Naive B cell (primary cell): ENCODE data around the gene PACS2. TPM values are rescaled to one million over a fixed set of nuclear protein-coding genes. Genes with fewer than 3 reads are reported as not detected.
A peak's percentile ranks its signal among the peaks of the same experiment; 100 is the strongest.

Experiments
- ATAC-seq, 2 donors: fragments of 150-1000 bp; cut with Tn5 transposase; 2 replicates each; pipeline ENCODE4 v1.10.0; 2021; ENCODE audit warnings: low read depth in 2 of 2, mild to moderate bottlenecking in 2 of 2, moderate library complexity in 2 of 2
- DNase-seq: peaks from one replicate; pipeline ENCODE4 v3.0.0; 2022
- H3K27ac Mint-ChIP-seq, 6 donors: one replicate each; pipeline ENCODE4 v1.8.0; 2020 to 2022; ENCODE audit warnings: mild to moderate bottlenecking in 6 of 6, mixed read lengths in 6 of 6, moderate library complexity in 5 of 6, inconsistent platforms in 2 of 6
- H3K27me3 Mint-ChIP-seq, 3 donors: one replicate each; pipeline ENCODE4 v1.8.0; 2021 to 2022; ENCODE audit warnings: mixed read lengths in 3 of 3, mild to moderate bottlenecking in 1 of 3
- H3K36me3 Mint-ChIP-seq, 2 donors: one replicate each; pipeline ENCODE4 v1.8.0; 2020 to 2022; ENCODE audit warnings: mixed read lengths in 2 of 2, inconsistent platforms in 1 of 2, mild to moderate bottlenecking in 1 of 2
- H3K4me1 Mint-ChIP-seq, 3 donors: one replicate each; pipeline ENCODE4 v1.8.0; 2020 to 2022; ENCODE audit warnings: mixed read lengths in 3 of 3, inconsistent platforms in 1 of 3, mild to moderate bottlenecking in 1 of 3, moderate library complexity in 1 of 3
- H3K4me3 Mint-ChIP-seq, 8 donors: one replicate each; pipeline ENCODE4 v1.8.0; 2020 to 2022; ENCODE audit warnings: mild to moderate bottlenecking in 8 of 8, mixed read lengths in 8 of 8, moderate library complexity in 8 of 8, inconsistent platforms in 2 of 8
- H3K9me3 Mint-ChIP-seq, 7 donors: one replicate each; pipeline ENCODE4 v1.8.0; 2020 to 2022; ENCODE audit warnings: mixed read lengths in 7 of 7, mild to moderate bottlenecking in 5 of 7, inconsistent platforms in 2 of 7, moderate library complexity in 1 of 7
- polyA plus RNA-seq, 6 donors: library from polyadenylated mRNA; unstranded; fragments of 300-500 nt; fragmentation: Illumina TruSeq; gene quantifications; one replicate each; pipeline ENCODE4 v1.2.3, GENCODE V29; 2021; ENCODE audit warnings: low read depth in 6 of 6

The PACS2 gene
- polyA plus RNA-seq, 6 donors from 2014 or later, result 1.3 to 3.7 (median 1.5) TPM

DNA sequence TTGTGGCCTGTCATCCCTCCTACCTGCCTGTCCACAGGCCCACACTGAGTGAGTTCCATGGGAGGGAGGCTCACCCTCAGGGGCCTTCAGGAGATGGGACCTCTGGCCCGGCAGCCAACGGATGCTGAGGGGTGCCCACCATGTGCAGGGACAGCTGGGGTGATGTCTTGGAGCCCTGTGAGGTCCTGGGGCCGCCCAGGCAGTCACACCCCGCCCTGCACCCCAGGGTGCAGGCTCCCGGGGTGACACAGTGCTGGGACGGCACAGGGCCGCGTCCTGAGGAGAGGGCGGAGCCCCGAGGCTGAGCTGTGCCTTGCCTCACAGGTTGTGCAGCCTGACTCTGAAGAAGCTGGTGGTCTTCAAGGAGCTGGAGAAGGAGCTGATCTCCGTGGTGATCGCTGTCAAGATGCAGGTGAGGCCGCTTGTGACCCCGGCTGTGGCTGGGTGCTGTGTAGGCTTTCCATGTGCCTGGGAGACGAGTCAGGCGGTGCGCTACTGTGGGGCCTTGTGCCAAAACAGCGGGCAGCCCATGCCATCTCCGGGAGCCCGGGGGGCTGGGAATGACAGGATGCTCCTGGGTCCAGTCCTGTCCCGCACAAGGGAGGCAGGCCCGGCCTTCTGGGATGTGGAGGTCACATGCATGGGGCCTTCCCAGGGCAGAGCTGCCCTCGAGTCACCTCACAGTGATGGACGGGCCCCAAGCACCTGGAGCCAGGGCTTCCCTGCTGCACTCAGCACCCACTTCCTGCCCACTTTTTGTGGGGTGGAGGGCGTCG, 33.8 kb downstream of the PACS2 start:
- Mint-ChIP-seq H3K36me3 (no peaks in the 10 kb centered on the region), H3K9me3 (peaks cover 0 to 9% (median 3%) of the 10 kb centered on the region in 7 donors), H3K27me3 (no peaks in the 10 kb centered on the region), H3K4me3 (no peak overlapping the region), H3K4me1 (peaks cover 6 to 12% (median 8%) of the 10 kb centered on the region in 3 donors), H3K27ac (no peak overlapping the region)
- DNase-seq, result no peak
- ATAC-seq, result no peak

- Mint-ChIP-seq H3K4me1 (peaks cover 6 to 12% (median 9%) of the 10 kb centered on the region in 3 donors), H3K9me3 (peaks cover 0 to 9% (median 3%) of the 10 kb centered on the region in 7 donors), H3K27me3 (no peaks in the 10 kb centered on the region), H3K4me3 (no peak overlapping the region), H3K27ac (no peak overlapping the region), H3K36me3 (no peaks in the 10 kb centered on the region)
- ATAC-seq, result no peak
- DNase-seq, result no peak
These were observed 34.6 kb downstream of the PACS2 start for GRCh38 chr14:105348945-105349699.

- Mint-ChIP-seq H3K27me3 (no peaks in the 10 kb centered on the region), H3K36me3 (no peaks in the 10 kb centered on the region), H3K4me3 (no peak overlapping the region), H3K27ac (peak overlapping the region in 1 of 6 donors; percentile 30), H3K9me3 (peaks cover 0 to 4% (median 2%) of the 10 kb centered on the region in 7 donors), H3K4me1 (peaks cover 6 to 12% (median 9%) of the 10 kb centered on the region in 3 donors)
- DNase-seq, result no peak
- ATAC-seq, result no peak
These were observed 35.4 kb downstream of the PACS2 start for GRCh38 chr14:105349992-105350391.

- ATAC-seq (no peak), DNase-seq (no peak)
- Mint-ChIP-seq H3K27me3 (no peaks in the 10 kb centered on the region), H3K36me3 (no peaks in the 10 kb centered on the region), H3K4me3 (no peak overlapping the region), H3K27ac (peak overlapping the region in 1 of 6 donors; percentile 30), H3K9me3 (peaks cover 0 to 3% (median 1%) of the 10 kb centered on the region in 7 donors), H3K4me1 (peaks cover 6 to 12% (median 9%) of the 10 kb centered on the region in 3 donors)
These were observed 36.1 kb downstream of the PACS2 start for GRCh38 chr14:105350450-105351244.

DNA sequence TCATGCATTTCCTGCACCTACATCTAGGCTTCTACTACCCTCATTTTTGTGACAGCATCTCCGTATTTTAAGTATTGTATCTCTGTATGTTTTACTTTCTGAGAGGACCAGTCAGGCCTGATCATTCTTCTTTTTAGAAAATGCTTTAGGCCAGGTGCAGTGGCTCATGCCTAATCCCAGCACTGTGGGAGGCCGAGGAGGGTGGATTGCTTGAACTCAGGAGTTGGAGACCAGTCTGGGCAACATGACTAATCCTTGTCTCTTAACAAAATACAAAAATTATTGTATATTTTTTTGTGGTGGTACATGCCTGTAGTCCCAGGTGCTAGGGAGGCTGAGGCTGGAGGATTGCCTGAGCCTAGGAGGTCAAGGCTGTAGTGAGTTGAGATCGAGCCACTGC, 36.9 kb downstream of the PACS2 start:
- Mint-ChIP-seq H3K9me3 (no peaks in the 10 kb centered on the region), H3K4me1 (peaks cover 6 to 12% (median 9%) of the 10 kb centered on the region in 3 donors), H3K27me3 (no peaks in the 10 kb centered on the region), H3K27ac (peak overlapping the region in 1 of 6 donors; percentile 86), H3K36me3 (no peaks in the 10 kb centered on the region), H3K4me3 (no peak overlapping the region)
- DNase-seq, result no peak
- no peak for ATAC-seq

DNA sequence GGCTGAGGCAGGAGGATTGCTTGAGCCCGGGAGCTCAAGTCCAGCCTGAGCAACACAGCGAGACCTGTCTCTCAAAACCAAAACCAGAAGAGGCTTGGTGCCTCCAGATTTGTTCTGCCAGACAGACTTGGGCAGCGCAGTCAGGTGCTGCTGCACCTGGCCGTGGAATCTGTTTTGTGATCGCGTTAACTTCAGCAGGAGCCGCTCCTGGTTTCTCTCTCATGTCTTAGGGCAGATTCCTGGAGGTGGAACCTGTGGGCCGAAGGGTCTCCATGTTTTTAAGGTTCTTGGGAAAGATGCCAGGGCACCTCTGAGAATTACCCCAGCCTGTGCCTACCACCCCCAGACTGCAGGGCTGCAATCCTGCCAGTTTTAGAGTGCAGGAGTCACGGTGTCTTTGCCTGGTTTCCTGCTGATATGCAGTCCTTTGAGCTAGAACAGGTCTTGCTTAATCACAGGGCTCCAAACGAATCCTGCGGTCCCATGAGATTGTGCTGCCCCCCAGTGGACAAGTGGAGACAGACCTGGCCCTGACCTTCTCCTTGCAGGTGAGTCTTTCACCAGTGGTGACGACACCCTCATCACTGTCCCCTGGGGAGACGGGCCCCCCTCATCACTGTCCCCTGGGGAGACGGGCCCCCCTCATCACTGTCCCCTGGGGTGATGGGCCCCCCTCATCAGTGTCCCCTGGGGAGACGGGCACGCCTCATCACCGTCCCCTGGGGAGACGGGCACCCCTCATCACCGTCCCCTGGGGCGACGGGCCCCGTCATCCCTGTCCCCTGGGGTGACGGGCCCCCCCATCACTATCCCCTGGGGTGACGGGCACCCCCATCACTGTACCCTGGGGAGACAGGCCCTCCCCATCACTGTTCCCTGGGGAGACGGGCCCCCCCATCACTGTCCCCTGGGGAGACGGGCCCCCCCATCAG, 37.6 kb downstream of the PACS2 start:
- Mint-ChIP-seq H3K36me3 (no peaks in the 10 kb centered on the region), H3K4me1 (peaks cover 4 to 8% (median 6%) of the 10 kb centered on the region in 3 donors), H3K27ac (peak overlapping the region in 5 of 6 donors; percentile 76 to 97 (median 90)), H3K9me3 (no peaks in the 10 kb centered on the region), H3K27me3 (no peaks in the 10 kb centered on the region), H3K4me3 (peak overlapping the region in 2 of 8 donors; percentile 39 to 44)
- peak; percentile 88 for DNase-seq
- peak; percentile 94 to 97 for ATAC-seq

DNA sequence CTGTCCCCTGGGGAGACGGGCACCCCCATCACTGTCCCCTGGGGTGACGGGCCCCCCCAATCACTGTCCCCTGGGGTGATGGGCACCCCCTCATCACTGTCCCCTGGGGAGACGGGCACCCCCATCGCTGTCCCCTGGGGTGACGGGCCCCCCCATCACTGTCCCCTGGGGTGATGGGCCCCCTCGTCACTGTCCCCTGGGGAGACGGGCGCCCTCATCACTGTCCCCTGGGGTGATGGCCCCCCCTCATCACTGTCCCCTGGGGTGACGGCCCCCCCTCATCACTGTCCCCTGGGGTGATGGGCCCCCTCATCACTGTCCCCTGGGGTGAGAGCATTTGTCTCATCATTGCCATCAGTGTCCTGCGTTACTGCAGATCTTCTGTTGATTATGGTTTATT, 38.6 kb downstream of the PACS2 start:
- Mint-ChIP-seq H3K27me3 (no peaks in the 10 kb centered on the region), H3K9me3 (no peaks in the 10 kb centered on the region), H3K4me3 (no peak overlapping the region), H3K4me1 (peaks cover 4 to 8% (median 6%) of the 10 kb centered on the region in 3 donors), H3K36me3 (no peaks in the 10 kb centered on the region), H3K27ac (peak overlapping the region; percentile 76 to 91 (median 84))
- DNase-seq, result no peak
- no peak for ATAC-seq

DNA sequence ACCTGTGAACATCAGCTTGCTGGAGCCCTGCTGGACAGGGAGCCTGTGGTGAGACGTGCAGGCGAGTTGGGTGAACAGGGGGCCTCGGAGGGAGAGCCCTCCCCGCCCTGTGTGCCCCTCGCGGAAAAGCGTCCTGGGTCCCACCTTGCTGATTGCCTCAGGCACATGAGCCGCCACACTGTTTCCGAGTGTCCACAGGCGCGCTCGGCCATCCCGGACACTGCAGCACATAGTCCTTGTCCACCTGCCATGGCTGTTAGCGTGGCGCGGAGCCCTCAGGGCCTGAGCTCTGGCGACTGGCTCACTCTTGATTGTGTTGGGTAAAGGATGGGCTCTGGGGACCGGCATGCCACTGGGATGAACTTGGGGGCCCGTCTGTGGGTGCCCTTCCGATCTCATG, 40.0 kb downstream of the PACS2 start:
- peaks cover 4 to 8% (median 6%) of the 10 kb centered on the region in 3 donors for H3K4me1 Mint-ChIP-seq
- no peaks in the 10 kb centered on the region for H3K27me3 Mint-ChIP-seq
- H3K4me3 Mint-ChIP-seq, result no peak overlapping the region
- DNase-seq, result no peak
- ATAC-seq, result no peak
- H3K9me3 Mint-ChIP-seq, result no peaks in the 10 kb centered on the region
- peak overlapping the region in 3 of 6 donors; percentile 47 to 70 (median 67) for H3K27ac Mint-ChIP-seq
- no peaks in the 10 kb centered on the region for H3K36me3 Mint-ChIP-seq

DNA sequence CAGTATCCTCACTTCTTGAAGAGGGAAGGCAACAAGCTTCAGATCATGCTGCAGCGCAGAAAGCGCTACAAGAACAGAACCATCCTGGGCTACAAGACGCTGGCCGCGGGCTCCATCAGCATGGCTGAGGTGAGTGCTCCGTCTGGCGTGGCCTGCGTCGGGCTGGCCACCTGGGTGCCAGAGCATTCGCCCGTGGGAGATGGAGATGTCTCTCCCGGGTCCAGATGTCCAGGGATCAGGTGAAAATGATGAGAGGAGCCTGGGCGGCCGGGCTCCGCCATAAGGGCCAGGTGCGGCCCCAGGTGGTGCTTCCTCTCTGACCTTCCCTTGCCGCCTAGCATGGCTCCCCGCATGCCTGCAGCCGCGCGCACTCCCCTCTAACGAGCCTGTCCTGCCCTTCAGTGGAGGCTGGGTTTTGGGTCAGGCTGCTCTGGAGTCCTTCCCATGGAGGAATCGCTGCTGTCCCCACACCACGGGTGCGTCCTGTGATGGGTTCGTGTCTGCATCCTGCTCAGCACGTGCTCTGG, 40.6 kb downstream of the PACS2 start:
- no peaks in the 10 kb centered on the region for H3K36me3 Mint-ChIP-seq
- ATAC-seq (no peak), DNase-seq (no peak)
- H3K4me1 Mint-ChIP-seq, result peaks cover 4 to 8% (median 6%) of the 10 kb centered on the region in 3 donors
- H3K27me3 Mint-ChIP-seq, result no peaks in the 10 kb centered on the region
- H3K27ac Mint-ChIP-seq, result peak overlapping the region in 4 of 6 donors; percentile 11 to 70 (median 50)
- no peak overlapping the region for H3K4me3 Mint-ChIP-seq
- H3K9me3 Mint-ChIP-seq, result no peaks in the 10 kb centered on the region

- H3K9me3 Mint-ChIP-seq, result no peaks in the 10 kb centered on the region
- DNase-seq (no peak), ATAC-seq (no peak)
These were observed 41.5 kb downstream of the PACS2 start for GRCh38 chr14:105355850-105356604.

GRCh38 chr14:105356927-105357326, 42.4 kb downstream of the PACS2 start:
- ATAC-seq (no peak), DNase-seq (no peak)
- H3K36me3 Mint-ChIP-seq, result no peaks in the 10 kb centered on the region
- H3K4me1 Mint-ChIP-seq, result peaks cover 3 to 6% (median 6%) of the 10 kb centered on the region in 3 donors
- no peaks in the 10 kb centered on the region for H3K9me3 Mint-ChIP-seq
- H3K27ac Mint-ChIP-seq, result peak overlapping the region in 1 of 6 donors; percentile 9
- no peaks in the 10 kb centered on the region for H3K27me3 Mint-ChIP-seq
- no peak overlapping the region for H3K4me3 Mint-ChIP-seq

More at GRCh38 chr14:105355850-105356604, 41.5 kb downstream of the PACS2 start:
- Mint-ChIP-seq H3K4me1 (peaks cover 4 to 8% (median 6%) of the 10 kb centered on the region in 3 donors), H3K4me3 (no peak overlapping the region), H3K36me3 (no peaks in the 10 kb centered on the region), H3K27me3 (no peaks in the 10 kb centered on the region), H3K27ac (peak overlapping the region in 2 of 6 donors; percentile 41 to 67)
